A549 (cell line): ENCODE measurements around the gene PRKCE. TPM values are rescaled to one million over a fixed set of nuclear protein-coding genes. Genes with fewer than 3 reads are reported as not detected.

Experiments used
- ATAC-seq, 2 experiments: fragments of 200-7000 bp in 1 of 2; fragments of >200 bp in 1 of 2; cut with Nextera tagmentation in 1 of 2; cut with Tn5 transposase in 1 of 2; 3 replicates each; pipeline versions ENCODE4 v1.8.0 to v1.9.1; 2018 to 2020; ENCODE audit warnings: mild to moderate bottlenecking in 1 of 2, moderate library complexity in 1 of 2
- CTCF ChIA-PET: fragments of 300-600 bp; sonication (Branson Sonifier 250); formaldehyde crosslinking; extraction: SDS; loops from one replicate; lab custom pipeline; 2021; ENCODE audit warnings: antibody characterized with exemption, inconsistent platforms; lab: Yijun Ruan, JAX
- POLR2A ChIA-PET: fragments of 350-600 bp; formaldehyde crosslinking; extraction: SDS; loops from one replicate; lab custom pipeline; 2021; ENCODE audit warnings: antibody characterized with exemption, inconsistent platforms; lab: Yijun Ruan, JAX
- DNase-seq, 2 experiments: peaks; one replicate each; pipeline versions ENCODE4 v3.0.0 to v3.0.0-alpha.2; 2011 to 2016; ENCODE audit warnings: low read depth in 1 of 2, low spot score in 1 of 2
- FAIRE-seq: peaks from 2 replicates; lab custom pipeline; 2011; peaks lifted over from hg19 to GRCh38; lab: Jason Lieb, UNC
- H3K27ac ChIP-seq, 2 experiments: fragments of >200 bp; sonication (Bioruptor Twin); formaldehyde crosslinking; 3 replicates each; pipeline ENCODE4 v1.5.1; 2016 to 2017
- H3K4me1 ChIP-seq: fragments of >200 bp; sonication (Bioruptor Twin); formaldehyde crosslinking; 3 replicates; pipeline ENCODE4 v1.6.1; 2016
- H3K4me2 ChIP-seq: fragments of >200 bp; sonication (Bioruptor Twin); formaldehyde crosslinking; 3 replicates; pipeline ENCODE4 v1.6.1; 2016
- H3K4me3 ChIP-seq: fragments of >200 bp; sonication (Bioruptor Twin); formaldehyde crosslinking; 3 replicates; pipeline ENCODE4 v1.5.1; 2016
- H3K9me3 ChIP-seq: fragments of >200 bp; sonication (Bioruptor Twin); formaldehyde crosslinking; 3 replicates; pipeline ENCODE4 v1.6.1; 2016
- CHD2 ChIP-seq: fragments of 150-350 bp; IDR thresholded peaks from 2 replicates; pipeline ENCODE4 v1.6.1; 2014; ENCODE audit warnings: low read length; ENCODE audit not compliant: partially characterized antibody
- CTCF ChIP-seq: fragments of >200 bp; sonication (Bioruptor Twin); formaldehyde crosslinking; IDR thresholded peaks from 3 replicates; pipeline ENCODE4 v1.5.1; 2016
- EP300 ChIP-seq, 2 experiments: fragments of >200 bp; sonication (Bioruptor Twin); formaldehyde crosslinking; IDR thresholded peaks; 2 replicates in 1 of 2; 3 replicates in 1 of 2; pipeline ENCODE4 v1.6.1; 2016 to 2017
- HDAC2 ChIP-seq: fragments of 200-600 bp; sonication (generic); IDR thresholded peaks from 2 replicates; pipeline ENCODE4 v1.6.1; 2016
- HMGXB4 ChIP-seq: fragments of 250-450 bp; sonication (Bioruptor Pico); IDR thresholded peaks from 2 replicates; pipeline ENCODE4 v1.5.0; 2021; ENCODE audit warnings: mild to moderate bottlenecking, moderate library complexity, borderline replicate concordance
- HOXA7 ChIP-seq: fragments of 250-450 bp; sonication (Bioruptor Pico); IDR thresholded peaks from 2 replicates; pipeline ENCODE4 v1.5.0; 2020; ENCODE audit warnings: mild to moderate bottlenecking, moderate library complexity
- KDM1A ChIP-seq: fragments of 200-600 bp; sonication (generic); IDR thresholded peaks from 2 replicates; pipeline ENCODE4 v1.6.1; 2016; ENCODE audit warnings: low read depth, mild to moderate bottlenecking
- KDM5A ChIP-seq: fragments of 200-600 bp; sonication (generic); IDR thresholded peaks from 2 replicates; pipeline ENCODE4 v1.6.1; 2016; ENCODE audit warnings: antibody characterized with exemption, mild to moderate bottlenecking
- RAD21 ChIP-seq, 2 experiments: fragments of >200 bp in 1 of 2; sonication (Bioruptor Twin) in 1 of 2; formaldehyde crosslinking in 1 of 2; IDR thresholded peaks in 1 of 2; conservative IDR thresholded peaks in 1 of 2; 2 replicates in 1 of 2; 3 replicates in 1 of 2; pipeline ENCODE4 v1.6.1; 2012 to 2018; ENCODE audit warnings: inconsistent platforms in 1 of 2
- RCOR1 ChIP-seq: fragments of 150-350 bp; IDR thresholded peaks from 2 replicates; pipeline ENCODE4 v1.6.1; 2014; ENCODE audit warnings: antibody characterized with exemption, low read length, low read depth
- RNF2 ChIP-seq: fragments of 200-600 bp; sonication (generic); IDR thresholded peaks from 2 replicates; pipeline ENCODE4 v1.6.1; 2016; ENCODE audit warnings: low read depth, mild to moderate bottlenecking, antibody characterized with exemption, moderate library complexity, borderline replicate concordance
- SMC3 ChIP-seq: fragments of >200 bp; sonication (Bioruptor Twin); formaldehyde crosslinking; IDR thresholded peaks from 3 replicates; pipeline ENCODE4 v1.6.1; 2018; ENCODE audit warnings: inconsistent platforms
- ZC3H11A ChIP-seq: fragments of 450-650 bp; IDR thresholded peaks from 2 replicates; pipeline ENCODE4 v1.6.1; 2014; ENCODE audit warnings: antibody characterized with exemption, mild to moderate bottlenecking
- WGBS: methylation state at CpG from one replicate; pipeline ENCODE4 v1.1.6; 2017; ENCODE audit errors: missing lambda C conversion rate; 5-methylcytosine and 5-hydroxymethylcytosine counted together
- polyA plus RNA-seq, 4 experiments: library from polyadenylated mRNA; depleted of rRNA in 3 of 4; stranded (reverse); fragments of >200 nt; fragmentation: RNase III in 1 of 4; extraction: RNeasy Plus Mini Kit Qiagen cat#74134 plus additional on column Dnase treatment in 1 of 4; gene quantifications; 2 replicates in 3 of 4; 3 replicates in 1 of 4; pipeline ENCODE4 v1.2.3, GENCODE V29; 2011 to 2017
- TF ChIP-seq, protein P1 (sequence below): IDR thresholded peaks from 2 replicates; pipeline ENCODE4 v1.6.1; 2012; ENCODE audit warnings: low read depth, borderline replicate concordance
- TF ChIP-seq, protein P2 (sequence below): fragments of 250-450 bp; sonication (Bioruptor Pico); IDR thresholded peaks from 2 replicates; pipeline ENCODE4 v1.5.0; 2020; ENCODE audit warnings: low read depth, mild to moderate bottlenecking, moderate library complexity
- TF ChIP-seq, protein P3 (sequence below): fragments of 200-600 bp; sonication (generic); IDR thresholded peaks from 2 replicates; pipeline ENCODE4 v1.6.1; 2016; ENCODE audit warnings: antibody characterized with exemption, mild to moderate bottlenecking, moderate library complexity

Gene PRKCE
- polyA plus RNA-seq, 2 of the 4 experiments (the other 2 are of a cell fraction): 11.5 to 12.0 TPM

- CTCF ChIA-PET: interaction anchor here (0.7 to 1.3 kb wide), 3 partner anchors 8 to 26 kb away, joined by 3 read pairs; no protein-coding TSS in a partner anchor
- 81% methylated on average over 13 of the region's 13 CpGs for WGBS
- H3K4me1 ChIP-seq: peaks cover 19% of the 10 kb centered on the region
- ATAC-seq (no peak), FAIRE-seq (no peak), DNase-seq (no peak)
- no peak for TF ChIP-seq RCOR1
- H3K9me3 ChIP-seq: no peaks in the 10 kb centered on the region
- no peak overlapping the region for H3K4me3 ChIP-seq
- H3K27ac ChIP-seq: no peak overlapping the region; a peak in 1 of 6 replicates
- no peak overlapping the region for H3K4me2 ChIP-seq
- POLR2A ChIA-PET: no interaction called here
These were observed 161.8 kb downstream of the PRKCE start for GRCh38 chr2:45813003-45813941.

DNA sequence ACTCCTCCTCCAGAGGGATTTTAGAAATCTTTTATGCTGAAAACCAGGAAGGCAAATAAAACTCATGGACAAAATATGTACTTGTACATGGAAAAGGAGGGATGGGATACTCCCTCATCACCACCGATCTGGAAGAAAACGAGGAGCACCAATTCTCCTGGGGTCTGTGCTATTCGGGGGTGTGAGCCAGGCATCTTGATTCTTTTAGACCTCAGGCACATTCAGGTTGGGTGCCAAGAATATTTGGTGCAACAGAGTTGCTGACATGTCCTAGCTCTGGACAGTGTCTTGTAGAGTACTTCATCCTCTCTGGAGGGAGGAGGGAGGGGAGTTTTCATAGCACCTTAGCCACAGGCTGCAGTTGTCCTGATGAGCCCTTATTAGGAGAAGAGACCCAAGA, 163.0 kb downstream of the PRKCE start:
- ATAC-seq (no peak), FAIRE-seq (no peak), DNase-seq (no peak)
- 69% methylated on average over 3 of the region's 3 CpGs for WGBS
- TF ChIP-seq ZC3H11A: no peak
- Histone ChIP-seq H3K4me3 (no peak overlapping the region), H3K4me1 (peaks cover 29% of the 10 kb centered on the region), H3K9me3 (no peaks in the 10 kb centered on the region), H3K4me2 (no peak overlapping the region), H3K27ac (peak overlapping the region in 1 of 2 experiments; percentile 9; a peak in 1 of 6 replicates)
- CTCF ChIA-PET: interaction anchor here (1.3 kb wide), 1 partner anchor 11 kb away, joined by 3 read pairs; no protein-coding TSS in a partner anchor
- POLR2A ChIA-PET: interaction anchor here (0.5 kb wide), 1 partner anchor 15 kb away, joined by 3 read pairs; no protein-coding TSS in a partner anchor

- CTCF ChIA-PET: interaction anchor here (1.3 kb wide), 1 partner anchor 12 kb away, joined by 3 read pairs; no protein-coding TSS in a partner anchor
- no peak for TF ChIP-seq KDM5A
- no peak for TF ChIP-seq ZC3H11A
- TF ChIP-seq, protein P1, sequence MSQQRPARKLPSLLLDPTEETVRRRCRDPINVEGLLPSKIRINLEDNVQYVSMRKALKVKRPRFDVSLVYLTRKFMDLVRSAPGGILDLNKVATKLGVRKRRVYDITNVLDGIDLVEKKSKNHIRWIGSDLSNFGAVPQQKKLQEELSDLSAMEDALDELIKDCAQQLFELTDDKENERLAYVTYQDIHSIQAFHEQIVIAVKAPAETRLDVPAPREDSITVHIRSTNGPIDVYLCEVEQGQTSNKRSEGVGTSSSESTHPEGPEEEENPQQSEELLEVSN: no peak
- TF ChIP-seq RAD21 (conservative IDR thresholded peaks at IDR 0.05 in 1 of 2, IDR thresholded peaks at IDR 0.05 in 1 of 2): no peak
- TF ChIP-seq HMGXB4 (CRISPR knock-in tag): no peak
- TF ChIP-seq EP300 (IDR thresholded peaks at IDR 0.05): no peak
- no peak for TF ChIP-seq CTCF
- TF ChIP-seq KDM1A: no peak
- TF ChIP-seq, protein P2, sequence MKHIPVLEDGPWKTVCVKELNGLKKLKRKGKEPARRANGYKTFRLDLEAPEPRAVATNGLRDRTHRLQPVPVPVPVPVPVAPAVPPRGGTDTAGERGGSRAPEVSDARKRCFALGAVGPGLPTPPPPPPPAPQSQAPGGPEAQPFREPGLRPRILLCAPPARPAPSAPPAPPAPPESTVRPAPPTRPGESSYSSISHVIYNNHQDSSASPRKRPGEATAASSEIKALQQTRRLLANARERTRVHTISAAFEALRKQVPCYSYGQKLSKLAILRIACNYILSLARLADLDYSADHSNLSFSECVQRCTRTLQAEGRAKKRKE (CRISPR knock-in tag): no peak
- TF ChIP-seq HOXA7 (CRISPR knock-in tag): no peak
- TF ChIP-seq RNF2: no peak
- TF ChIP-seq, protein P3, sequence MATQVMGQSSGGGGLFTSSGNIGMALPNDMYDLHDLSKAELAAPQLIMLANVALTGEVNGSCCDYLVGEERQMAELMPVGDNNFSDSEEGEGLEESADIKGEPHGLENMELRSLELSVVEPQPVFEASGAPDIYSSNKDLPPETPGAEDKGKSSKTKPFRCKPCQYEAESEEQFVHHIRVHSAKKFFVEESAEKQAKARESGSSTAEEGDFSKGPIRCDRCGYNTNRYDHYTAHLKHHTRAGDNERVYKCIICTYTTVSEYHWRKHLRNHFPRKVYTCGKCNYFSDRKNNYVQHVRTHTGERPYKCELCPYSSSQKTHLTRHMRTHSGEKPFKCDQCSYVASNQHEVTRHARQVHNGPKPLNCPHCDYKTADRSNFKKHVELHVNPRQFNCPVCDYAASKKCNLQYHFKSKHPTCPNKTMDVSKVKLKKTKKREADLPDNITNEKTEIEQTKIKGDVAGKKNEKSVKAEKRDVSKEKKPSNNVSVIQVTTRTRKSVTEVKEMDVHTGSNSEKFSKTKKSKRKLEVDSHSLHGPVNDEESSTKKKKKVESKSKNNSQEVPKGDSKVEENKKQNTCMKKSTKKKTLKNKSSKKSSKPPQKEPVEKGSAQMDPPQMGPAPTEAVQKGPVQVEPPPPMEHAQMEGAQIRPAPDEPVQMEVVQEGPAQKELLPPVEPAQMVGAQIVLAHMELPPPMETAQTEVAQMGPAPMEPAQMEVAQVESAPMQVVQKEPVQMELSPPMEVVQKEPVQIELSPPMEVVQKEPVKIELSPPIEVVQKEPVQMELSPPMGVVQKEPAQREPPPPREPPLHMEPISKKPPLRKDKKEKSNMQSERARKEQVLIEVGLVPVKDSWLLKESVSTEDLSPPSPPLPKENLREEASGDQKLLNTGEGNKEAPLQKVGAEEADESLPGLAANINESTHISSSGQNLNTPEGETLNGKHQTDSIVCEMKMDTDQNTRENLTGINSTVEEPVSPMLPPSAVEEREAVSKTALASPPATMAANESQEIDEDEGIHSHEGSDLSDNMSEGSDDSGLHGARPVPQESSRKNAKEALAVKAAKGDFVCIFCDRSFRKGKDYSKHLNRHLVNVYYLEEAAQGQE: no peak
- no peak for TF ChIP-seq CHD2
- TF ChIP-seq SMC3: no peak
- TF ChIP-seq HDAC2: no peak
- TF ChIP-seq, all 56 proteins: peak for 0
- FAIRE-seq (no peak), ATAC-seq (no peak), DNase-seq (no peak)
- POLR2A ChIA-PET: interaction anchor here (0.5 kb wide), 1 partner anchor 16 kb away, joined by 3 read pairs; no protein-coding TSS in a partner anchor
- 69% methylated on average over 2 of the region's 2 CpGs for WGBS
- Histone ChIP-seq H3K4me1 (peaks cover 31% of the 10 kb centered on the region), H3K4me3 (no peak overlapping the region), H3K9me3 (no peaks in the 10 kb centered on the region), H3K27ac (peak overlapping the region in 1 of 2 experiments; percentile 55; a peak in 1 of 6 replicates), H3K4me2 (peak overlapping the region; percentile 39; the same call in 2 of the 3 replicates)
These were observed 163.6 kb downstream of the PRKCE start for GRCh38 chr2:45814951-45815621.
